ENCODE results near the gene ING5.

ING5 gene

GRCh38 chr2:241734467-241735208, 32.8 kb downstream of the ING5 start, which contains the start of gene D2HGDH:
Gene D2HGDH, plus strand, starts transcription at chr2:241734630. Its CDS starts 595 bp downstream, at chr2:241735225.
- Histone ChIP-seq H3K27me3 (ENCODE audit: insufficient read depth, low read length, poor library complexity) (no peaks in the 10 kb centered on the region), H3K27ac (ENCODE audit: low read length) (peak within 1 kb of the TSS; percentile 90), H3K4me3 (ENCODE audit: low read depth in 1 of 2, low read length in 2 of 2) (peak within 1 kb of the TSS; percentile 95 to 98), H3K36me3 (ENCODE audit: insufficient read depth, low read length) (peaks cover 15% of the 10 kb centered on the region; the same call in 1 of the 2 replicates), H4K20me1 (ENCODE audit: insufficient read depth, low read length) (peaks cover 14% of the 10 kb centered on the region; the same call in 1 of the 2 replicates), H3K4me2 (ENCODE audit: insufficient read depth, low read length) (peak within 1 kb of the TSS; percentile 98), H3K9ac (ENCODE audit: low read depth, low read length) (peak within 1 kb of the TSS; percentile 98), H3K4me1 (ENCODE audit: insufficient read depth, low read length) (peaks cover 17% of the 10 kb centered on the region), H3K9me3 (ENCODE audit: insufficient read depth, low read length, severe bottlenecking) (no peaks in the 10 kb centered on the region), H3K79me2 (ENCODE audit: insufficient read depth, low read length) (peaks cover 20% of the 10 kb centered on the region), H2AFZ (ENCODE audit: low read depth, low read length) (peak within 1 kb of the TSS; percentile 96)
- peak; percentile 83 for ATAC-seq (ENCODE audit: insufficient read depth, low read depth)
- peak; percentile 90 for DNase-seq
- no peak for TF ChIP-seq CTCF (IDR thresholded peaks at IDR 0.05; ENCODE audit: borderline replicate concordance, extremely low read depth, low read length, poor library complexity, severe bottlenecking)
- no peak for TF ChIP-seq EZH2 (IDR thresholded peaks at IDR 0.05; ENCODE audit: borderline replicate concordance, low read depth, low read length, severe bottlenecking)

GRCh38 chr2:241736111-241736510, 34.3 kb downstream of the ING5 start:
- TF ChIP-seq EZH2 (IDR thresholded peaks at IDR 0.05; ENCODE audit: borderline replicate concordance, low read depth, low read length, severe bottlenecking) = no peak
- no peak for TF ChIP-seq CTCF (IDR thresholded peaks at IDR 0.05; ENCODE audit: borderline replicate concordance, extremely low read depth, low read length, poor library complexity, severe bottlenecking)
- Histone ChIP-seq H3K4me3 (ENCODE audit: low read depth in 1 of 2, low read length in 2 of 2) (no peak overlapping the region), H3K27ac (ENCODE audit: low read length) (no peak overlapping the region), H3K36me3 (ENCODE audit: insufficient read depth, low read length) (peaks cover 18% of the 10 kb centered on the region), H4K20me1 (ENCODE audit: insufficient read depth, low read length) (peaks cover 23% of the 10 kb centered on the region; the same call in 1 of the 2 replicates), H3K79me2 (ENCODE audit: insufficient read depth, low read length) (peaks cover 24% of the 10 kb centered on the region), H3K9ac (ENCODE audit: low read depth, low read length) (no peak overlapping the region), H3K9me3 (ENCODE audit: insufficient read depth, low read length, severe bottlenecking) (no peaks in the 10 kb centered on the region), H2AFZ (ENCODE audit: low read depth, low read length) (no peak overlapping the region), H3K4me2 (ENCODE audit: insufficient read depth, low read length) (peak overlapping the region; percentile 98; the same call in 1 of the 2 replicates), H3K27me3 (ENCODE audit: insufficient read depth, low read length, poor library complexity) (no peaks in the 10 kb centered on the region), H3K4me1 (ENCODE audit: insufficient read depth, low read length) (peaks cover 17% of the 10 kb centered on the region)
- DNase-seq (no peak), ATAC-seq (ENCODE audit: insufficient read depth, low read depth) (no peak)

GRCh38 chr2:241738040-241738686, 36.3 kb downstream of the ING5 start:
- Histone ChIP-seq H3K27ac (ENCODE audit: low read length) (no peak overlapping the region; the same call in 1 of the 2 replicates), H3K4me1 (ENCODE audit: insufficient read depth, low read length) (peaks cover 17% of the 10 kb centered on the region), H3K9ac (ENCODE audit: low read depth, low read length) (no peak overlapping the region), H3K4me3 (ENCODE audit: low read depth in 1 of 2, low read length in 2 of 2) (no peak overlapping the region), H3K79me2 (ENCODE audit: insufficient read depth, low read length) (peaks cover 24% of the 10 kb centered on the region), H4K20me1 (ENCODE audit: insufficient read depth, low read length) (peaks cover 30% of the 10 kb centered on the region; the same call in 1 of the 2 replicates), H3K27me3 (ENCODE audit: insufficient read depth, low read length, poor library complexity) (no peaks in the 10 kb centered on the region), H3K4me2 (ENCODE audit: insufficient read depth, low read length) (no peak overlapping the region), H3K9me3 (ENCODE audit: insufficient read depth, low read length, severe bottlenecking) (no peaks in the 10 kb centered on the region), H3K36me3 (ENCODE audit: insufficient read depth, low read length) (peaks cover 30% of the 10 kb centered on the region), H2AFZ (ENCODE audit: low read depth, low read length) (no peak overlapping the region)
- TF ChIP-seq CTCF (IDR thresholded peaks at IDR 0.05; ENCODE audit: borderline replicate concordance, extremely low read depth, low read length, poor library complexity, severe bottlenecking) (no peak), EZH2 (IDR thresholded peaks at IDR 0.05; ENCODE audit: borderline replicate concordance, low read depth, low read length, severe bottlenecking) (no peak)
- DNase-seq (no peak), ATAC-seq (ENCODE audit: insufficient read depth, low read depth) (no peak)
